ENCODE results near the gene CNGB1. TPM values are rescaled to one million over a fixed set of nuclear protein-coding genes. Genes with fewer than 3 reads are reported as not detected.

CNGB1 gene
- total and polyA plus RNA-seq, 2 of the 13 experiments (the other 11 are each of a cell fraction or from before 2014, with no cell fraction given), result 0.02 to 0.15 TPM

DNA sequence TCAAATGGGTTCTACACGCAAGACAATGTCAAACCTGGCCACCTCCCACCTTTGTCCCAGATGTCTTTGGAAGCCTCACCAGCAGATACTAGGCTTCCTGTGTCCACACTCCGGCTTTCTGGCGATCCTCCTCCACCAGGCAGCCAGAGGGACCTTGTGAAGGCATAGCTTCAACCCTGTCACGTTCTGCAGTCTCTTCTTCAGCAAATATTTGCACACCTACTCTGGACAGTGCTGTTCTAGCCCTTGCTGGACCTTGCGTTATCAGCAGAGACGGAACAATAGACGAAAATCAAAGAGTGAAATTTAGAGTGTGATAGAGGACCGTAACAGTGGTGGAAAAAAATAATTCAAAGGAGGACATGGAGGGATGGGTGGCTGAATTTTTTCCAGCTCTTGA, 130.1 kb downstream of the CNGB1 start (continued):
- TF ChIP-seq, protein P1, sequence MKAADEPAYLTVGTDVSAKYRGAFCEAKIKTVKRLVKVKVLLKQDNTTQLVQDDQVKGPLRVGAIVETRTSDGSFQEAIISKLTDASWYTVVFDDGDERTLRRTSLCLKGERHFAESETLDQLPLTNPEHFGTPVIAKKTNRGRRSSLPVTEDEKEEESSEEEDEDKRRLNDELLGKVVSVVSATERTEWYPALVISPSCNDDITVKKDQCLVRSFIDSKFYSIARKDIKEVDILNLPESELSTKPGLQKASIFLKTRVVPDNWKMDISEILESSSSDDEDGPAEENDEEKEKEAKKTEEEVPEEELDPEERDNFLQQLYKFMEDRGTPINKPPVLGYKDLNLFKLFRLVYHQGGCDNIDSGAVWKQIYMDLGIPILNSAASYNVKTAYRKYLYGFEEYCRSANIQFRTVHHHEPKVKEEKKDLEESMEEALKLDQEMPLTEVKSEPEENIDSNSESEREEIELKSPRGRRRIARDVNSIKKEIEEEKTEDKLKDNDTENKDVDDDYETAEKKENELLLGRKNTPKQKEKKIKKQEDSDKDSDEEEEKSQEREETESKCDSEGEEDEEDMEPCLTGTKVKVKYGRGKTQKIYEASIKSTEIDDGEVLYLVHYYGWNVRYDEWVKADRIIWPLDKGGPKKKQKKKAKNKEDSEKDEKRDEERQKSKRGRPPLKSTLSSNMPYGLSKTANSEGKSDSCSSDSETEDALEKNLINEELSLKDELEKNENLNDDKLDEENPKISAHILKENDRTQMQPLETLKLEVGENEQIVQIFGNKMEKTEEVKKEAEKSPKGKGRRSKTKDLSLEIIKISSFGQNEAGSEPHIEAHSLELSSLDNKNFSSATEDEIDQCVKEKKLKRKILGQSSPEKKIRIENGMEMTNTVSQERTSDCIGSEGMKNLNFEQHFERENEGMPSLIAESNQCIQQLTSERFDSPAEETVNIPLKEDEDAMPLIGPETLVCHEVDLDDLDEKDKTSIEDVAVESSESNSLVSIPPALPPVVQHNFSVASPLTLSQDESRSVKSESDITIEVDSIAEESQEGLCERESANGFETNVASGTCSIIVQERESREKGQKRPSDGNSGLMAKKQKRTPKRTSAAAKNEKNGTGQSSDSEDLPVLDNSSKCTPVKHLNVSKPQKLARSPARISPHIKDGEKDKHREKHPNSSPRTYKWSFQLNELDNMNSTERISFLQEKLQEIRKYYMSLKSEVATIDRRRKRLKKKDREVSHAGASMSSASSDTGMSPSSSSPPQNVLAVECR (CRISPR knock-in tag; IDR thresholded peaks at IDR 0.05; ENCODE audit: borderline replicate concordance), result peak; percentile 74; the same call in 1 of the 2 replicates
- TF ChIP-seq ZFP1 (CRISPR knock-in tag; IDR thresholded peaks at IDR 0.05), result peak; percentile 74; the same call in 1 of the 2 replicates
- no peak for TF ChIP-seq THAP11 (CRISPR knock-in tag; IDR thresholded peaks at IDR 0.05)
- TF ChIP-seq POLR2G (IDR thresholded peaks at IDR 0.05; ENCODE audit: low read depth, low read length), result no peak
- TF ChIP-seq, protein P2, sequence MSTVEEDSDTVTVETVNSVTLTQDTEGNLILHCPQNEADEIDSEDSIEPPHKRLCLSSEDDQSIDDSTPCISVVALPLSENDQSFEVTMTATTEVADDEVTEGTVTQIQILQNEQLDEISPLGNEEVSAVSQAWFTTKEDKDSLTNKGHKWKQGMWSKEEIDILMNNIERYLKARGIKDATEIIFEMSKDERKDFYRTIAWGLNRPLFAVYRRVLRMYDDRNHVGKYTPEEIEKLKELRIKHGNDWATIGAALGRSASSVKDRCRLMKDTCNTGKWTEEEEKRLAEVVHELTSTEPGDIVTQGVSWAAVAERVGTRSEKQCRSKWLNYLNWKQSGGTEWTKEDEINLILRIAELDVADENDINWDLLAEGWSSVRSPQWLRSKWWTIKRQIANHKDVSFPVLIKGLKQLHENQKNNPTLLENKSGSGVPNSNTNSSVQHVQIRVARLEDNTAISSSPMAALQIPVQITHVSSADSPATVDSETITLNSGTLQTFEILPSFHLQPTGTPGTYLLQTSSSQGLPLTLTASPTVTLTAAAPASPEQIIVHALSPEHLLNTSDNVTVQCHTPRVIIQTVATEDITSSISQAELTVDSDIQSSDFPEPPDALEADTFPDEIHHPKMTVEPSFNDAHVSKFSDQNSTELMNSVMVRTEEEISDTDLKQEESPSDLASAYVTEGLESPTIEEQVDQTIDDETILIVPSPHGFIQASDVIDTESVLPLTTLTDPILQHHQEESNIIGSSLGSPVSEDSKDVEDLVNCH (CRISPR knock-in tag; IDR thresholded peaks at IDR 0.05), result no peak
- TF ChIP-seq HNRNPK (IDR thresholded peaks at IDR 0.05; ENCODE audit: low read depth, low read length, poor library complexity, severe bottlenecking), result no peak
- no peak for TF ChIP-seq SMARCC2 (IDR thresholded peaks at IDR 0.05)
- TF ChIP-seq TRIM24 (CRISPR knock-in tag; IDR thresholded peaks at IDR 0.05), result no peak
- peak; percentile 39; the same call in 1 of the 2 replicates for TF ChIP-seq MYC (CRISPR knock-in tag; IDR thresholded peaks at IDR 0.05; ENCODE audit: borderline replicate concordance)
- TF ChIP-seq ZSCAN22 (CRISPR knock-in tag; IDR thresholded peaks at IDR 0.05), result no peak
- TF ChIP-seq NFKBIZ (CRISPR knock-in tag; IDR thresholded peaks at IDR 0.05), result peak; percentile 69
- TF ChIP-seq, protein P3, sequence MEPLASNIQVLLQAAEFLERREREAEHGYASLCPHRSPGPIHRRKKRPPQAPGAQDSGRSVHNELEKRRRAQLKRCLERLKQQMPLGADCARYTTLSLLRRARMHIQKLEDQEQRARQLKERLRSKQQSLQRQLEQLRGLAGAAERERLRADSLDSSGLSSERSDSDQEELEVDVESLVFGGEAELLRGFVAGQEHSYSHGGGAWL (CRISPR knock-in tag; IDR thresholded peaks at IDR 0.05), result no peak
- TF ChIP-seq, protein P4, sequence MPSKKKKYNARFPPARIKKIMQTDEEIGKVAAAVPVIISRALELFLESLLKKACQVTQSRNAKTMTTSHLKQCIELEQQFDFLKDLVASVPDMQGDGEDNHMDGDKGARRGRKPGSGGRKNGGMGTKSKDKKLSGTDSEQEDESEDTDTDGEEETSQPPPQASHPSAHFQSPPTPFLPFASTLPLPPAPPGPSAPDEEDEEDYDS (CRISPR knock-in tag; IDR thresholded peaks at IDR 0.05), result 0 out of 2 replicates have a peak, but pooled peaks have one; percentile 43
- TF ChIP-seq, protein P5, sequence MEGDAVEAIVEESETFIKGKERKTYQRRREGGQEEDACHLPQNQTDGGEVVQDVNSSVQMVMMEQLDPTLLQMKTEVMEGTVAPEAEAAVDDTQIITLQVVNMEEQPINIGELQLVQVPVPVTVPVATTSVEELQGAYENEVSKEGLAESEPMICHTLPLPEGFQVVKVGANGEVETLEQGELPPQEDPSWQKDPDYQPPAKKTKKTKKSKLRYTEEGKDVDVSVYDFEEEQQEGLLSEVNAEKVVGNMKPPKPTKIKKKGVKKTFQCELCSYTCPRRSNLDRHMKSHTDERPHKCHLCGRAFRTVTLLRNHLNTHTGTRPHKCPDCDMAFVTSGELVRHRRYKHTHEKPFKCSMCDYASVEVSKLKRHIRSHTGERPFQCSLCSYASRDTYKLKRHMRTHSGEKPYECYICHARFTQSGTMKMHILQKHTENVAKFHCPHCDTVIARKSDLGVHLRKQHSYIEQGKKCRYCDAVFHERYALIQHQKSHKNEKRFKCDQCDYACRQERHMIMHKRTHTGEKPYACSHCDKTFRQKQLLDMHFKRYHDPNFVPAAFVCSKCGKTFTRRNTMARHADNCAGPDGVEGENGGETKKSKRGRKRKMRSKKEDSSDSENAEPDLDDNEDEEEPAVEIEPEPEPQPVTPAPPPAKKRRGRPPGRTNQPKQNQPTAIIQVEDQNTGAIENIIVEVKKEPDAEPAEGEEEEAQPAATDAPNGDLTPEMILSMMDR (CRISPR knock-in tag; IDR thresholded peaks at IDR 0.05), result peak; percentile 35
- TF ChIP-seq, protein P6, sequence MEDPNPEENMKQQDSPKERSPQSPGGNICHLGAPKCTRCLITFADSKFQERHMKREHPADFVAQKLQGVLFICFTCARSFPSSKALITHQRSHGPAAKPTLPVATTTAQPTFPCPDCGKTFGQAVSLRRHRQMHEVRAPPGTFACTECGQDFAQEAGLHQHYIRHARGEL (CRISPR knock-in tag; IDR thresholded peaks at IDR 0.05), result no peak
- TF ChIP-seq, protein P7, sequence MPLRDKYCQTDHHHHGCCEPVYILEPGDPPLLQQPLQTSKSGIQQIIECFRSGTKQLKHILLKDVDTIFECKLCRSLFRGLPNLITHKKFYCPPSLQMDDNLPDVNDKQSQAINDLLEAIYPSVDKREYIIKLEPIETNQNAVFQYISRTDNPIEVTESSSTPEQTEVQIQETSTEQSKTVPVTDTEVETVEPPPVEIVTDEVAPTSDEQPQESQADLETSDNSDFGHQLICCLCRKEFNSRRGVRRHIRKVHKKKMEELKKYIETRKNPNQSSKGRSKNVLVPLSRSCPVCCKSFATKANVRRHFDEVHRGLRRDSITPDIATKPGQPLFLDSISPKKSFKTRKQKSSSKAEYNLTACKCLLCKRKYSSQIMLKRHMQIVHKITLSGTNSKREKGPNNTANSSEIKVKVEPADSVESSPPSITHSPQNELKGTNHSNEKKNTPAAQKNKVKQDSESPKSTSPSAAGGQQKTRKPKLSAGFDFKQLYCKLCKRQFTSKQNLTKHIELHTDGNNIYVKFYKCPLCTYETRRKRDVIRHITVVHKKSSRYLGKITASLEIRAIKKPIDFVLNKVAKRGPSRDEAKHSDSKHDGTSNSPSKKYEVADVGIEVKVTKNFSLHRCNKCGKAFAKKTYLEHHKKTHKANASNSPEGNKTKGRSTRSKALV (CRISPR knock-in tag; IDR thresholded peaks at IDR 0.05), result 0 out of 2 replicates have a peak, but pooled peaks have one; percentile 60

Data from HepG2 (cell line).